Tibial nerve (tissue), 4 donors: ENCODE results near the gene PMPCA. TPM values are rescaled to one million over a fixed set of nuclear protein-coding genes. Genes with fewer than 3 reads are reported as not detected.
A peak's percentile ranks its signal among the peaks of the same experiment; 100 is the strongest.

ENCODE experiments used
- DNase-seq, 2 donors: peaks; one replicate each; pipeline ENCODE4 v3.0.0-alpha.2; 2019; ENCODE audit warnings: low spot score in 2 of 2
- H3K27ac ChIP-seq, 4 donors: fragments of 200-600 bp; sonication (generic) in 3 of 4; one replicate each; pipeline ENCODE4 v1.5.1; 2017 to 2019; ENCODE audit warnings: mild to moderate bottlenecking in 1 of 4
- H3K27me3 ChIP-seq, 2 donors: fragments of 200-600 bp; sonication (generic) in 1 of 2; one replicate each; pipeline versions ENCODE4 v1.5.1 to v1.6.0; 2017 to 2019
- H3K36me3 ChIP-seq, 3 donors: fragments of 200-600 bp; sonication (generic); one replicate each; pipeline ENCODE4 v1.5.1; 2018 to 2019
- H3K4me1 ChIP-seq, 4 donors: fragments of 200-600 bp; sonication (generic) in 3 of 4; one replicate each; pipeline ENCODE4 v1.5.1; 2017 to 2019
- H3K4me3 ChIP-seq, 4 donors: fragments of 200-600 bp; sonication (generic) in 3 of 4; one replicate each; pipeline ENCODE4 v1.5.1; 2017 to 2019; ENCODE audit warnings: mild to moderate bottlenecking in 1 of 4, moderate library complexity in 1 of 4
- H3K9me3 ChIP-seq, 4 donors: fragments of 200-600 bp; sonication (generic) in 3 of 4; one replicate each; pipeline ENCODE4 v1.5.1; 2017 to 2019
- CTCF ChIP-seq, 5 experiments: fragments of 200-600 bp in 3 of 5; fragments of 450-650 bp in 2 of 5; sonication (generic) in 3 of 5; IDR thresholded peaks; one replicate each; pipeline ENCODE4 v1.5.1; 2016 to 2019; ENCODE audit warnings: antibody characterized with exemption in 5 of 5, mild to moderate bottlenecking in 3 of 5, moderate library complexity in 2 of 5
- EP300 ChIP-seq, 2 donors: sonication (generic); formaldehyde crosslinking; IDR thresholded peaks; one replicate each; pipeline ENCODE4 v1.6.1; 2017; ENCODE audit warnings: antibody characterized with exemption in 2 of 2, mild to moderate bottlenecking in 1 of 2
- POLR2A ChIP-seq, 2 donors: fragments of 450-650 bp; IDR thresholded peaks; one replicate each; pipeline ENCODE4 v1.6.1; 2017; ENCODE audit warnings: antibody characterized with exemption in 2 of 2, mild to moderate bottlenecking in 2 of 2, moderate library complexity in 2 of 2
- WGBS, 2 donors: methylation state at CpG; one replicate each; pipeline ENCODE4 v1.1.5; 2018; 5-methylcytosine and 5-hydroxymethylcytosine counted together
- total RNA-seq, 4 donors: library from RNA; depleted of rRNA; stranded (reverse); fragments of >200 nt; gene quantifications; one replicate each; pipeline ENCODE4 v1.1.0, GENCODE V29; 2016

Gene PMPCA
- total RNA-seq, 4 donors from 2014 or later: 35.6 to 42.0 (median 39.3) TPM

DNA sequence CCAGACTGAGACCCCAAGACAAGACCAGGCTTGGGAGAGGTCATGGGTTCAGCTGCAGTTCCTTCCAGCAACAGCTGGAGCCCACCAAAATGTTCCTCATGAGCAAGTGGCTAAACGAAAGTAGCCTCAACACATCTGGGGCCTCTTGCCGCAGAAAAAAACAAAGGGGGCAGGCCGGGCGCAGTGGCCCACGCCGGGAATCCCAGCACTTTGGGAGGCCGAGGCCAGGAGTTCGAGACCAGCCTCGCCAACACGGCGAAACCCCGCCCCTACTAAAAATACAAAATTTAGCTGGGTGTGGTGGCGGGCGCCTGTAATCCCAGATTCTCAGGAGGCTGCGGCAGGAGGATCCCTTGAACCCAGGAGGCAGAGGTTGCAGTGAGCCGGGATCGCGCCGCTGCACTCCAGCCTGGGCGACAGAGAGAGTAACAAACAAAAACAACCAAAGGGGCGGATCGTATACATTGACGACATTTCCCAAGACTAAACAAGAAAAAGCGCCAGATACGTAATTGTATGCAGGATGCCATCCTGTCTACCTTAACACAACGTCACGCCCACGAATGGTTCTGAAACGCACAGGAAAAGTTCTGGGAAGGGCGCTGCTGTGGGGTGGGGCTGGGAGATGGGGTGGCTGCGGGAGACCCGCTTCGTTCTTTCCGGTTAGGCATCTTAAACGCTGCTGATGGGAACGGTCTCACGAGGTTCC, 27.5 kb downstream of the PMPCA start:
- no peak for DNase-seq
- Histone ChIP-seq H3K4me3 (peak overlapping the region; percentile 69 to 86 (median 82)), H3K36me3 (peaks cover 0 to 61% (median 0%) of the 10 kb centered on the region in 3 donors), H3K27me3 (no peaks in the 10 kb centered on the region), H3K9me3 (no peaks in the 10 kb centered on the region), H3K4me1 (peaks cover 0 to 43% (median 21%) of the 10 kb centered on the region in 4 donors), H3K27ac (peak overlapping the region in 3 of 4 donors; percentile 44 to 87 (median 87))
- TF ChIP-seq EP300 (IDR thresholded peaks at IDR 0.05) (no peak), POLR2A (IDR thresholded peaks at IDR 0.05) (no peak), CTCF (IDR thresholded peaks at IDR 0.05) (no peak)
- 44 to 54% methylated on average over 30 to 37 of the region's 37 CpGs for WGBS, 2 donors

DNA sequence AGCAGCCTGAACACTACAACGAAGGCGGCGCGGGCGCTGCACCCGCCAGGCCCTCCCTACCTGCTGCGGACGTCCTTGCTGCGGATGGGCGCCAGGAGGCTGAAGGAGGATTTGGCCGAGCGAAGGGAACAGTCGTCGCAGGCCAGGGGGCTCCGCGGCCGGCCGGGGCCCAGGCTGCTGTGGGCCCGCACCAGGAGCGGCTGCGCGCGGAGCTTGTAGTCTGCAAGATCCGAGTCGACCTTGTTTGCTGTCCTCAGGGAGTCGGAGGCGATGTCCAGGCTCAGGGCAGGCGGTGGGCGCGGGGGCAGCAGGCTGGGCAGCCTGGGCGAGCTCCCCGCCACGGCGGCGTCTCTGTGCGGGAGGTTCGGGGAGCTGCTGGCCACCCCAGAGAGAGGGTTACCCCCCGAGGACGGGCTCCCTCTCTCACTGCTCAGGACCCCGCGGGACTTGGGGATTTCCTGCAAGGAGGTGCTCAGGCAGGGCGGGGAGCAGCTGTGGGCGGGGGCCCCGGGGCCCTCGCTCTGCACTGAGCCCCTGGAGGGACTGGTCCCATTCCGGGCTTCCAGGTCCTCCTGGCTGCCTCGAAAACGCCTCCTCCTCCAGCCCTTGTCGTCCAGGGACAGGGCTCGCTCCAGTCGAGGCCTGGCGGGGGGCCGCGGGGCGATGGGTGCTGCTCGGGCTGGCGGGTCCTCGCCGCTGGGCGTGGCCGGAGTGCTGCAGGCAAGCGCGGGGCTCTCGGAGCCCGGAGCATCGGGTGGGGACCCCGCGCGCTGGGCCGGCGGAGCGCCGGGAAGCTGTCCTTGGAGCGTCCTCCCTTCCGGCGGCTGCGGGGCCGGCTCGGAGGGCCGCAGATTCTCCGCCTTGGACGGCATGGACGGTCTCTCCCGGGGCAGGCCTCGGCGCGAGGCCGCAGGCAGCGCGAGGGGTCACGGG, 28.4 kb downstream of the PMPCA start:
- Histone ChIP-seq H3K27me3 (no peaks in the 10 kb centered on the region), H3K27ac (peak overlapping the region; percentile 44 to 87 (median 84)), H3K4me3 (peak overlapping the region; percentile 69 to 86 (median 82)), H3K4me1 (peaks cover 0 to 43% (median 21%) of the 10 kb centered on the region in 4 donors), H3K9me3 (no peaks in the 10 kb centered on the region), H3K36me3 (peaks cover 0 to 61% (median 0%) of the 10 kb centered on the region in 3 donors)
- no peak for DNase-seq
- TF ChIP-seq POLR2A (IDR thresholded peaks at IDR 0.05) (no peak), EP300 (IDR thresholded peaks at IDR 0.05) (no peak), CTCF (IDR thresholded peaks at IDR 0.05) (no peak)
- WGBS, 2 donors: 0% methylated on average over 20 to 29 of the region's 91 CpGs

DNA sequence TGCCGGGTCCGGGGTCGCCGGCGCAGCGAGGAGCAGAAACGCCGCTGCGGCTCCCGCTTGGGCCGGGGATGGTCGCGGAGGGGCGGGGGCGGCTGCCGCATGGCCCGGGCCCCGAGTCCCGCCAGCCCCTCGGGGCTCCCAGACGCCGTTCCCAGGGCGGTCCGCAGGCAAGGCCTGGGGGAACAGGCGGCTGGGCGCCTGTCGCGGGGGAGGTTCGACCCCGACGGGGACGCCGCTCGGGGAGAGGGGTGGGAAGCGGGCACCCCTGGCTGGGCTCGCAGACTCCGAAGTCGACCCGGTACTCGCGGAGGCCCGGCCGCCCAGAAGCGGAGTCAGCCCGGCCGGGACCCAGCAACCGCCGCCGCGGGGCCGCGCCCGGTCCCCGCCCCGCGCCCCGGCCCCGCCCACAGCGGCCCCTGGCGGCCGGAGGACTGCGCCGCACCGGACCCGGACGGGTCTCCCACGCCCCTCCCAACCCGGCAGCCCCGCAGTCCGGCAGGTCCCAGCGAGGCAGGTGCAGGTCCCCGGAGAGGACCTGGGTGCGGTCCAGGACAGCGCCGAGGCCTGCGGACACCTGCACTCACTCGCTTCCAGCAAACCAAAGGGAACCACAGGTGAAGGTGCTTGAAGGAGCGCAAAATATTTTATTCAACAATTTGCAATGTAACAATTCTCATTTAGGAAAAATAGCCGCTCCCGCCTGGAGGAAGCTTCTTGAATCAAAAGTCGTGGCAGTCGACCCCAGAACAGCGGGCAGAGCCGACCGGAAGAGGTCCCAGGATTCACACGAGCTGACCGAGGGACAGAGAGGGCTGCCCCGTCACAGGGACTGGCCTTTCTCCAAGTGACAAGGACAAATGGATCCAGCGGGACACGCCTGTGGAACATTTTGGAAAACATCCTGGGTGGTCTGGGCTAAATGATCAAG, 29.3 kb downstream of the PMPCA start, which contains the start of gene INPP5E:
Gene INPP5E, minus strand, starts transcription at position 365 of the 928 bp plus-strand sequence. CDS start 426 bp downstream, outside the sequence.
- Histone ChIP-seq H3K27ac (peak within 1 kb of the TSS; percentile 44 to 87 (median 84)), H3K27me3 (no peaks in the 10 kb centered on the region), H3K36me3 (peaks cover 0 to 61% (median 0%) of the 10 kb centered on the region in 3 donors), H3K4me1 (peaks cover 0 to 41% (median 21%) of the 10 kb centered on the region in 4 donors), H3K4me3 (peak within 1 kb of the TSS; percentile 69 to 86 (median 82)), H3K9me3 (no peaks in the 10 kb centered on the region)
- WGBS, 2 donors: 10 to 32% methylated on average over 13 to 55 of the region's 90 CpGs
- TF ChIP-seq POLR2A (IDR thresholded peaks at IDR 0.05): peak in 1 of 2 donors; percentile 37
- peak in 1 of 2 donors; percentile 41 for TF ChIP-seq EP300 (IDR thresholded peaks at IDR 0.05)
- TF ChIP-seq CTCF (IDR thresholded peaks at IDR 0.05): peak; percentile 56 to 99 (median 88)
- peak; percentile 38 to 57 for DNase-seq

DNA sequence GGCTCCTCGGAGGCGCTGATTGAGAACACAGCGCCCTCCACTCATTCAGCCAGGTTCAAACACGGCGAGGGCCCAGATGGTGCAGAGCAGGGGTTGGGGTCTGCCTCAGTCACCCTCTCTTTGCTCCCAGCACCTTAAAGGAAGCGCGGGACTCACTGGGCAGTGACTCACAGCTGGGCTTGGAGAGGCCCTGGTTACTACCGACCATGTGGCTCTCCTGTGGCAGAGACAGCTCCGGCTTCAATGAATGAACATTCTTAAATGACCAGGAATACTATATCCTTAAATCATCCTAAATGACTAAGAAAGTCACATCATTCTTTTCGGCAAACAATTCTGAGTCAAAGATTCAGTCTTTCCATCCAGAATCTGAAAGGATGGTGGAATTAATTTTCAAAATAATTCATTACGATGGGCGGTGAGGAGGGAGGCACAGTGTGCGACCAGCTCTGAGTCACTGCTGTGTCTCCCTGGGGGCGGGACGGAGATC, 30.8 kb downstream of the PMPCA start:
- H3K27me3 ChIP-seq: no peaks in the 10 kb centered on the region
- H3K4me1 ChIP-seq: peaks cover 0 to 35% (median 21%) of the 10 kb centered on the region in 4 donors
- 84 to 93% methylated on average over 15 of the region's 15 CpGs for WGBS, 2 donors
- TF ChIP-seq EP300 (IDR thresholded peaks at IDR 0.05): no peak
- no peak for TF ChIP-seq POLR2A (IDR thresholded peaks at IDR 0.05)
- no peak for TF ChIP-seq CTCF (IDR thresholded peaks at IDR 0.05)
- no peaks in the 10 kb centered on the region for H3K9me3 ChIP-seq
- no peak for DNase-seq
- H3K27ac ChIP-seq: no peak overlapping the region
- peaks cover 0 to 63% (median 5%) of the 10 kb centered on the region in 3 donors for H3K36me3 ChIP-seq
- no peak overlapping the region for H3K4me3 ChIP-seq
